Measurements from ENCODE around the gene MTO1.
A peak's percentile ranks its signal among the peaks of the same experiment; 100 is the strongest.

Gene MTO1

GRCh38 chr6:73461537-73462350 lies at the start of gene MTO1:
TSS of gene MTO1 (plus strand) at chr6:73461737. CDS start at chr6:73461855, 118 bp downstream.
- peak within 1 kb of the TSS; percentile 97 for H3K4me3 ChIP-seq (ENCODE audit: low read length)
- DNase-seq (ENCODE audit: low read depth): peak; percentile 91
- no peak for TF ChIP-seq CTCF (conservative IDR thresholded peaks at IDR 0.05; ENCODE audit: low read length)

- no peak overlapping the region for H3K4me3 ChIP-seq (ENCODE audit: low read length)
Observed at GRCh38 chr6:73413102-73413501, 48.4 kb upstream of the MTO1 start.

GRCh38 chr6:73418081-73418741 lies 43.3 kb upstream of the MTO1 start:
- no peak for DNase-seq (ENCODE audit: low read depth)
- H3K4me3 ChIP-seq (ENCODE audit: low read length): no peak overlapping the region
- TF ChIP-seq CTCF (conservative IDR thresholded peaks at IDR 0.05; ENCODE audit: low read length): no peak

More at GRCh38 chr6:73413102-73413501, 48.4 kb upstream of the MTO1 start:
- TF ChIP-seq CTCF (conservative IDR thresholded peaks at IDR 0.05; ENCODE audit: low read length): no peak
- DNase-seq (ENCODE audit: low read depth): no peak

- TF ChIP-seq CTCF (conservative IDR thresholded peaks at IDR 0.05; ENCODE audit: low read length): no peak
- H3K4me3 ChIP-seq (ENCODE audit: low read length): no peak overlapping the region
- no peak for DNase-seq (ENCODE audit: low read depth)
Observed at GRCh38 chr6:73421534-73421933, 40.0 kb upstream of the MTO1 start.

GRCh38 chr6:73435236-73435635 lies 26.3 kb upstream of the MTO1 start:
- H3K4me3 ChIP-seq (ENCODE audit: low read length): no peak overlapping the region
- TF ChIP-seq CTCF (conservative IDR thresholded peaks at IDR 0.05; ENCODE audit: low read length): no peak
- DNase-seq (ENCODE audit: low read depth): no peak

- no peak for DNase-seq (ENCODE audit: low read depth)
- H3K4me3 ChIP-seq (ENCODE audit: low read length): no peak overlapping the region
- no peak for TF ChIP-seq CTCF (conservative IDR thresholded peaks at IDR 0.05; ENCODE audit: low read length)
Observed at GRCh38 chr6:73443555-73443954, 18.0 kb upstream of the MTO1 start.
